ENCODE results near the gene PCBP3.

Gene PCBP3

DNA sequence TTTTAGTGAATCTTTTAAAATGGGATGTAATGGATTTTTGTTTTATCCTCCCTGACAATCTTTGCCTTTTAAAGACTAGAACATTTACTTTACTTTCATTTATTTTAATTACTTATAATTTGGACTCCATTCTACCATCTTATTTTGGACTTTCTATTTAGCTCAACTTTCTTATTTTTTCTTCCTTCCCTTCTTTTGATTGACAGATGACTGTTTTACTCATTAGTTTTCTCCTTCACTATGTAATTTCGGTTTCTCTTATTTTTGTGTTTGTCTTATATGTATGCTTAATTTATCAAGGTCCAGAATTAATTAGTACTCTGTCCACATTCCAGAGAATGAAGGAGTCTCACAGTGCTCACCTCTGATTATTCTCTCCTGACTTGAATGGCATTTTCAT is 109.9 kb downstream of the PCBP3 start:
- DNase-seq (ENCODE audit: low read depth): no peak

DNA sequence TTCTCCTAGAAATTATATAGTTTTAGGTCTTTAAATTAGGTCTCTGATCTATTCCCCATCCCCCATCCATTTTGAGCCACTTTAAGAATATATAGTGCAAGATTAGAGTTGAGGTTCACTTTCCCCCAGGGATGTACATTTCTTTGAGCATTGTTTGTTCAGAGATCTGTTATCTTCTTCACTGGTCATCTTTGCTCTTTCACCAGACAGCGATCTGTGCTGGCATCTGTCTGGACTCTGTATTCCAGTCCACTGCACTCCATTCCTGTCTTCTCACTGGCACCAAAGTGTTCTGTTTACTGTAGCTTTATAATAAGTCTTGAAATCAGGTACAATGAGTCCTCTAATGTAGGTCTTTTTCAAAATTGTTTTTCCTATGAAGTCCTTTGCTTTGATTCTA is 112.5 kb downstream of the PCBP3 start:
- DNase-seq (ENCODE audit: low read depth): no peak

GRCh38 chr21:45756669-45757068 is 113.1 kb downstream of the PCBP3 start:
- DNase-seq (ENCODE audit: low read depth): no peak

- DNase-seq (ENCODE audit: low read depth): no peak
These were observed 118.2 kb downstream of the PCBP3 start for GRCh38 chr21:45761704-45762103.

DNA sequence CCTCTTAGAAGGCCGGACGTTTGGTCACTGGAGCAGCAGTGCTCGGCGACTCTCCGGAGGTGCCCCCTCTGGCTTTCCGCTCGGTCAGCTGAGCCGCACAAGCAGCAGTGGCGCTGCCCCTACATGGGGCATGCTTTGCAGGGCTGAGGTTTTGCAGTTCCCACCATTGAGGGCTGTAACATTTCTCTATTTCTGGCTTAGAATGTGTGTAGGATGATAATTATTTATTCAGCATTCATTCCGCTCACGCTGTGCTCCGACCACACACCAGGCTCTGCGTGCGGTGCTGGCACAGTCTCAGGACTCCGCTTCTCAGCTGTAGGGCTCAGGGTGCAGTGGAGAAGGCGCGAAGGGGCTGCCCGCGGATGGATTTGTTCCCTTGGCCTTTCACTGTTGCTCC is 119.5 kb downstream of the PCBP3 start:
- DNase-seq (ENCODE audit: low read depth): no peak

GRCh38 chr21:45763506-45763905 is 120.0 kb downstream of the PCBP3 start:
- no peak for DNase-seq (ENCODE audit: low read depth)

GRCh38 chr21:45764792-45765191 is 121.3 kb downstream of the PCBP3 start:
- no peak for DNase-seq (ENCODE audit: low read depth)

- no peak for DNase-seq (ENCODE audit: low read depth)
These were observed 121.8 kb downstream of the PCBP3 start for GRCh38 chr21:45765375-45765774.

DNA sequence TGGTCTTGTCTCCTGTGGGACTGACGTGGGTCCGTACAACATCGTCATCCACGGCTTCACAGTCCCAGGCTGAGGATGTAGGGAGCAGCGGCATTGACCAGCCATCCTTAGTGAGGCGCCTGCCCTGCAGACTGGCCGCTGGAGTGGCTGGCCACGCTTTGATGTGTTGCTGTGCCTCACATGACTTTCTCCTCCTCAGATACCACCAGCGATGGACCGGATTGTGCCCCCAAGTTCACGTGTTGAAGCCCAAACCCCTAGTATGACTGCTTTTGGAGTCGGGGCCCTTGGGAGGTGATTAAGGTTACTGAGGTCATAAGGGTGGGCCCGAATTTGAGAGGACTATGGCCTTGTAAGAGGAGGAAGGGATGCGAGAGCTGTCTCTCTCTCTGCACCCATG is 122.5 kb downstream of the PCBP3 start:
- DNase-seq (ENCODE audit: low read depth): no peak

DNA sequence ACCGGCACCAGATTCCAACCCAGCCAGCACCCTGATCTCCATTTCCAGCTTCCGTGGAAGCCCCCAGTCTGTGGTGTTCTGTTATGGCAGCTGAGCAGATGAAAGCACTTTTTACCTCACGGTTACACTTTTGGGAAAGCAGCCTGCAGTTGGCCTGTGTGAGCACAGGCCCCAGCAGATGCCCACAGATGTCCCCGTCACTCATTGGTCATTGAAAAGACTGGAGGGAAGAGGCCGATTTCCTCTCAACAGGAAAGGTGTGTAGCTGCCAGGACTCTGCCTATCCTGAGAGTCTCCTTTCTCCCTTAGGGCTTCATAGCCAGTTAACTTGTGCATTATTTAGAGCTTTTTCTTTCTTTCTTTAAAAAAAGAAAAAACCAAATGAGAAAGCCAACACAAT is 123.0 kb downstream of the PCBP3 start:
- no peak for DNase-seq (ENCODE audit: low read depth)

DNA sequence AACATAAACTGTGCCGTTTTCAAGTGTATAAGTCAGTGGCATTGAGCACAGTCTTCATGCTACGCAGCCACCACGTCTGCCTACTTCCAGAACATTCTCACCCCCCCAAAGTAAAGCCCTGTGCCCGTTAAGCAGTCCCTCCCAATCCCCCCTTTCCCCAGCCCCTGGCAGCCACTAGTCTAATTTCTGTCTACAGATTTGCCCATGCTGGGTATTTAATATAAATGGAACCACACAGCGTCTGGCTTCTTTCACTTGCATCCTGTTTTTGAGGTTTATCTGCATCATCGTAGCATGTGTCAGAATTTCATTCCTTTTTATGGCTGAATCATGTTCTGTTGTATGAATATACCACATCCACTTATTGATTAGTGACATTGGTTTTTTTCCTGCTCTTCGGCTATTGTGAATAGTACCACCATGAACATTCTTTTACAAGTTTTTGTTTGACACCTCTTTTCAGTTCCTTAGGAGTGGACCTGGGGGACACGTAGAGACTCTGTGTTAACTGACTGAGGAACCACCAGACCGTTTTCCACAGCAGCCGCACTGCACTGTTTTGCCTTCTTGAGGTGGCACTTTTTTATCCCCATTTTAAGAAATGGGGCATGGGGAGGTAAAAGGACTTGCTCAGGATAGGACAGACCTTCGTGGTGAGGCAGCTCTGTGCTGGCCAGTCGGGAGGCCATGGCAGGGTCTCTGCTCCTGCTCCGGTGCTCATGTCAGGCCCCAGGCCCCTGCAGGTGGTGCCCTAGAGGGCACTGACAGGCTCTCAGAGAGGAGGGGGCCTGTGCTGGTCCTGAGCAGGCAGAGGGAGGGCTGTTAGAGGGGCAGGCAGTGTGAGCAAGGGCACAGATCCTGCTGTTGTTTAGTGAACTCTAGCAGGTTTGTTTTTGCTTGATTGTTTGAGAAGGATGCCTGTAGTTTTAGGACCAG is 123.8 kb downstream of the PCBP3 start:
- DNase-seq (ENCODE audit: low read depth): no peak

DNA sequence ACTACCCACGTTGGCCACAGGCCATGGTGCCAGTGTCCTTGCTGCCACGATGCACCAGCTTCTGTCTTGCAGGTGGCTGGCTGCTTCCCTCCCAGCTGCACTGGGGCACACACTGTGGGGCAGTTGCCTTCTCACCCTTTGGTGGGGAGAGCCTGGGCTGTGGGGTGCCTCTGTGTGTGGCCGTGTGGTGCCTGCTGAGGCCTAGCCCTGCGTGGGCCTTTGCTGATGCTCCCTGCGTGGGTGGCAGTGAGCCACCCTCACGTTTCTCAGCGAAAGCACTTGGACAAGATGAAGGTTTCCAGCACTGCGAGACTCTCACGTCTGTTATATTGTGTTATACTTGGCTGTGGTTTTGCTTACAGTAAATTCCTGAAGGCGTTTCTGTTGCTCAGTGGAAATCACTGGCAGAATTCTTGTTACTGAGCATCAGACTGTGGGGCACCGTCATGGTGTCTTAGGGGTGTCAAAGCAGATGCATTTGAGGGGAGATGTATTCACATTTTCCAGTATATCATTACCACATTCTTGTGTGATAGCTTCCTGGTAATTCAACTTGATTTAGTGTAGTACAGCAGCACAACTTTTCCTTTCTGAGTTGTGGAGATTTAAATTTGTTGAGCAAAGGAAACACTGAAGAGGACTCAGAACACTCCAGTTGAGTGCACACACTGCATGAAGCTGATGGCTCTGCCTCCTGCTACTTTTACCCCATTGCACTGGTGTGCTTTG is 124.7 kb downstream of the PCBP3 start:
- no peak for DNase-seq (ENCODE audit: low read depth)

DNA sequence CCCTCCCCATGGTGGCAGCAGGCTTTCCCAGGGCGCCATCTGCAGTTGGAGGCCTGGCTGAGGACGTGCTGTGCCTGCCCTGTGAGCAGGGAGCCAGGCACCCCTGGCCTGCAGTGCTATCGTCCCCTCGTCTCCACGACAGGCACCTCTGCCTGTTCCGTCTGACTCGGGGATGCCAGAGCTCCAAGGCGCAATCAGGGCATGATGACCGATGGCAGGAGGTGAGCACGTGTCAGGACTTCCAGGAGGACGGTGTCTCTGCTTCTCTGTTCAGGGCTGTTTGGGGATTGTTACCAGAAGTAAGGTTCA is 125.2 kb downstream of the PCBP3 start:
- no peak for DNase-seq (ENCODE audit: low read depth)

DNA sequence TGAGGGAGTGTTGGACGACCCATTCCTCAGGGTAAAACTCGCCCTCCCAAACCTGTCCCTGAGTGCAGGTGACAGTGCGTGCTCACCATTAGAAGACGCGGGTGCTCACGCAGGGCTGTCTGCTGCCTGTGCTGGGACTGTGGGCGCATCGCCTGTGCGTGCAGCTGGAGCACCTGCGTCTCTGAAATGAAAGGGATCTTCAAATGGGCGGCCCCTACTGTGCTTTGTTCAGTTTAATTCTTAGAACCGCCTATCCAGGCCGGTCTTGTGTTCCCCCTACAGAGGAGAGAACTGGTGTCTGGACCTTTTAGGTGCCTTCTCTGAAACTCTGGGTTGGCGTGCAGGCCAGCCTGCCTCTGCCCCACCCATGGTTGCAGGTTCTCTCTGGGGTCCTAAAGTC is 125.8 kb downstream of the PCBP3 start:
- DNase-seq (ENCODE audit: low read depth): no peak

DNA sequence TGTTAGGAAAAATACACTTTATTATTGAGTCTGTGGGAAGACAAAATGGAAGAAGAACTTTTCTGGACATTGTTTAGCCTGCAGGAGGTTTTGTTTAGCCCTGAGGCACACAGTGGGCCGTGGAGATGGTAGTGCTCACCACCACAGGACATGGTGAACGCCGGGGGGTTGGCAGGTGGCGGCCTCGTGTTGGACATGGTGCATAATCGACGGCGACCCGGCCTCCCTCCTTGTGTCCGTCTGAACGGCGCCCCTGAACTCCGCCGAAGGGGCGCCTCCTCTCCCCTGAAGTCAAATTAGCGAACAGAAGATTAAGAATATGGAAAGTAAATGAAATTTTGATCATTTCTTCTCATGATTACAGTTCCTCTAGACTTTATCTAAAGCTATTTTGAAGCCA is 126.4 kb downstream of the PCBP3 start:
- DNase-seq (ENCODE audit: low read depth): no peak

- no peak for DNase-seq (ENCODE audit: low read depth)
These were observed 128.7 kb downstream of the PCBP3 start for GRCh38 chr21:45772180-45772579.

- no peak for DNase-seq (ENCODE audit: low read depth)
These were observed 130.8 kb downstream of the PCBP3 start for GRCh38 chr21:45774291-45774690.

- no peak for DNase-seq (ENCODE audit: low read depth)
These were observed 133.4 kb downstream of the PCBP3 start for GRCh38 chr21:45776971-45777370.

GRCh38 chr21:45778686-45779085 is 135.2 kb downstream of the PCBP3 start:
- DNase-seq (ENCODE audit: low read depth): no peak

DNA sequence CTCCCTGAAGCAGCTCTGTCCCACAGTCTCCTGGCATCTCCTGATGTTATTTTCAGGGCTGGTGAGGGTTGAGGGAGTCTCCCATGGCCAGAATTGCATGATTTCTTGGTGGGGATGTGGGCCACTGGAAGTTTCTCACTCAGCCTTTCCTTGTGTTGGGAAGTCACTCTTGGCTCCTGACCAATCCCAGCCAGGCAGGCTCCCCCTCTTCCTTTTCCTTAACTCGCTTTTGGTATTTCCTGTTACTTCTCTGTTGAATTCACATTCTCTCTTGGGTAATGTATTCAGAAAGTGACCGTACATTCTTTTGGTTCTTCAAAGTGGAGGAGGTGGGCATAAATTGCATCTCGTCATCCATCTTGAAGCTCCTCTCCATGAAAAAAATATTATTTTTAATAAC is 135.7 kb downstream of the PCBP3 start:
- no peak for DNase-seq (ENCODE audit: low read depth)

DNA sequence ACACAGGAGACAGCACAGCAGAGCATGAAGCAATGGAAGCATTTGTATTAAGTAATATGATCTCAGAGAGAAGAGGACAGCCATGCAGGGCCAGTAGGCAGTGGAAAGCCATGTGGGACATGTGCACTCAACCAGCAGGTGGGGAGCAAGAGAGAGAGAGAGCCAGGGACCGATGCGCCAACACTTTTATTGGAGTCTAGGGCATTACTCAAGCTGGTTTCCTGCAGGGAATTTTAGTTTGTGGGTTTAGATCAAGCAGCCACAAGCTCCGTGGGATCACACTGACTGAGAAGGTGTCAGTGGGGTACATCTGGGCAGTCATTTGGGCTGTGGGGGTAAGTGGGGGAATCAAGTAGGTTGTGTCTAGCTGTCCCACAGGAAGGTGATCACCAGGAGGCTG is 137.1 kb downstream of the PCBP3 start:
- no peak for DNase-seq (ENCODE audit: low read depth)

GRCh38 chr21:45781741-45782140 is 138.2 kb downstream of the PCBP3 start:
- DNase-seq (ENCODE audit: low read depth): no peak

GRCh38 chr21:45786660-45787059 is 143.1 kb downstream of the PCBP3 start:
- DNase-seq (ENCODE audit: low read depth): no peak

GRCh38 chr21:45787371-45787770 is 143.8 kb downstream of the PCBP3 start:
- no peak for DNase-seq (ENCODE audit: low read depth)

All from HS-5 (cell line).